GM19467 (cell line): ENCODE measurements around the gene G6PC1.
"Not testable (repeated sequence)": the region's sequence is repeated elsewhere in the genome, so short reads cannot be mapped to it uniquely, and the experiment has no call there.

ENCODE experiments used
- ATAC-seq: cut with Tn5 transposase; IDR thresholded peaks from one replicate; pipeline ENCODE4 v1.9.1; 2021; ENCODE audit warnings: mild to moderate bottlenecking, moderate library complexity; ENCODE audit not compliant: unreplicated experiment

G6PC1 gene

DNA sequence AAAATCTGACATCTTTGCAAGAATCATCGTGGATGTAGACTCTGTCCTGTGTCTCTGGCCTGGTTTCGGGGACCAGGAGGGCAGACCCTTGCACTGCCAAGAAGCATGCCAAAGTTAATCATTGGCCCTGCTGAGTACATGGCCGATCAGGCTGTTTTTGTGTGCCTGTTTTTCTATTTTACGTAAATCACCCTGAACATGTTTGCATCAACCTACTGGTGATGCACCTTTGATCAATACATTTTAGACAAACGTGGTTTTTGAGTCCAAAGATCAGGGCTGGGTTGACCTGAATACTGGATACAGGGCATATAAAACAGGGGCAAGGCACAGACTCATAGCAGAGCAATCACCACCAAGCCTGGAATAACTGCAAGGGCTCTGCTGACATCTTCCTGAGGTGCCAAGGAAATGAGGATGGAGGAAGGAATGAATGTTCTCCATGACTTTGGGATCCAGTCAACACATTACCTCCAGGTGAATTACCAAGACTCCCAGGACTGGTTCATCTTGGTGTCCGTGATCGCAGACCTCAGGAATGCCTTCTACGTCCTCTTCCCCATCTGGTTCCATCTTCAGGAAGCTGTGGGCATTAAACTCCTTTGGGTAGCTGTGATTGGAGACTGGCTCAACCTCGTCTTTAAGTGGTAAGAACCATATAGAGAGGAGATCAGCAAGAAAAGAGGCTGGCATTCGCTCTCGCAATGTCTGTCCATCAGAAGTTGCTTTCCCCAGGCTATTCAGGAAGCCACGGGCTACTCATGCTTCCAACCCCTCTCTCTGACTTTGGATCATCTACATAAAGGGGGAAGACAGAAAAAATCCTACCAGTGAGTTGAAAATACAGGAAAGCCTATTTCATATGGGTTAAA lies at the start of gene G6PC1:
Gene G6PC1, plus strand, starts transcription at position 340 of the 872 bp plus-strand sequence. Its CDS starts 78 bp downstream, at position 418.
- no peak for ATAC-seq

DNA sequence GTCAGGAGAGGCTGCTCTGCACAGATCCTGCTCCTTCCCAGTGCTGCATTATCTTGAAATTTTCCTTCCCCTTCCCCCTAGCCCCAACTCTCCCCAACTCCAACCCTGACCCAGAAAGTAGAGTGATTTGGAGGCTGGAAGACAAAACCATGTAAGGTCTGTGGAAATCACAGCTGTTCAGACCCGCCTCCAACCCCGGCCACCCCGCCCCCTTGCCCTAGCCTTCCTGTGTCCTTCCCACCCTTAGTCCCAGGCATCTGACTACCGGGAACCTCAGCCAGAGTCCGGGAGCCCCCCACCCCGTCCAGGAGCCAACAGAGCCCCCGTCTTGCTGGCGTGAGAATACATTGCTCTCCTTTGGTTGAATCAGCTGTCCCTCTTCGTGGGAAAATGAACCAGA lies 49.6 kb upstream of the G6PC1 start, which contains the start of gene AOC3:
Gene AOC3, plus strand, starts transcription at position 246 of the 400 bp plus-strand sequence. Its CDS starts 145 bp downstream, at position 391.
- no peak for ATAC-seq

DNA sequence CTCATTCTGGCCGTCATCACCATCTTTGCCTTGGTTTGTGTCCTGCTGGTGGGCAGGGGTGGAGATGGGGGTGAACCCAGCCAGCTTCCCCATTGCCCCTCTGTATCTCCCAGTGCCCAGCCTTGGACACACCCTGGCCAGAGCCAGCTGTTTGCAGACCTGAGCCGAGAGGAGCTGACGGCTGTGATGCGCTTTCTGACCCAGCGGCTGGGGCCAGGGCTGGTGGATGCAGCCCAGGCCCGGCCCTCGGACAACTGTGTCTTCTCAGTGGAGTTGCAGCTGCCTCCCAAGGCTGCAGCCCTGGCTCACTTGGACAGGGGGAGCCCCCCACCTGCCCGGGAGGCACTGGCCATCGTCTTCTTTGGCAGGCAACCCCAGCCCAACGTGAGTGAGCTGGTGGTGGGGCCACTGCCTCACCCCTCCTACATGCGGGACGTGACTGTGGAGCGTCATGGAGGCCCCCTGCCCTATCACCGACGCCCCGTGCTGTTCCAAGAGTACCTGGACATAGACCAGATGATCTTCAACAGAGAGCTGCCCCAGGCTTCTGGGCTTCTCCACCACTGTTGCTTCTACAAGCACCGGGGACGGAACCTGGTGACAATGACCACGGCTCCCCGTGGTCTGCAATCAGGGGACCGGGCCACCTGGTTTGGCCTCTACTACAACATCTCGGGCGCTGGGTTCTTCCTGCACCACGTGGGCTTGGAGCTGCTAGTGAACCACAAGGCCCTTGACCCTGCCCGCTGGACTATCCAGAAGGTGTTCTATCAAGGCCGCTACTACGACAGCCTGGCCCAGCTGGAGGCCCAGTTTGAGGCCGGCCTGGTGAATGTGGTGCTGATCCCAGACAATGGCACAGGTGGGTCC lies 49.0 kb upstream of the G6PC1 start:
- not testable (repeated sequence) for ATAC-seq

DNA sequence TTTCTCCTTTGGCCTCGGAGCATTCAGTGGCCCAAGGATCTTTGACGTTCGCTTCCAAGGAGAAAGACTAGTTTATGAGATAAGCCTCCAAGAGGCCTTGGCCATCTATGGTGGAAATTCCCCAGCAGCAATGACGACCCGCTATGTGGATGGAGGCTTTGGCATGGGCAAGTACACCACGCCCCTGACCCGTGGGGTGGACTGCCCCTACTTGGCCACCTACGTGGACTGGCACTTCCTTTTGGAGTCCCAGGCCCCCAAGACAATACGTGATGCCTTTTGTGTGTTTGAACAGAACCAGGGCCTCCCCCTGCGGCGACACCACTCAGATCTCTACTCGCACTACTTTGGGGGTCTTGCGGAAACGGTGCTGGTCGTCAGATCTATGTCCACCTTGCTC lies 48.2 kb upstream of the G6PC1 start:
- ATAC-seq: no peak

DNA sequence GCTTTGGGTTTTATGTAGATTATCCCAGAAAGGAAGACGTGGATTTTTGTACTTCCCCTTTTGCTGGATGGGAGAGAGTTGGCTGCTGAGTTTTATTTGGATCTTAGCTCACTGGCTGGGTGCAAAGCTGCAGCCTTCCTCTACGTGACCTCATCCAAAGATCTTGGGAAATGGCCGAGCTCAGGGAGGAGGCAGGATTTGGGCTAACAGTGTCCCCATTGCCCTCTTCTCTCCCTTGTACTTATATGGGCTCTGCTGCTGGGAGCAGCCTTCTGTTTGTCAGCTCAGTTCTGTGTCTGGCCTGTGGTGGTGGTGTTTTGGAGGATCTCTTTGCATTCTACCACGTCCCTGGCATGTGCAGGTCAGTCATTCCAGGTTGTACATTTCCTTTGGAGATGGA lies 47.6 kb upstream of the G6PC1 start:
- no peak for ATAC-seq

DNA sequence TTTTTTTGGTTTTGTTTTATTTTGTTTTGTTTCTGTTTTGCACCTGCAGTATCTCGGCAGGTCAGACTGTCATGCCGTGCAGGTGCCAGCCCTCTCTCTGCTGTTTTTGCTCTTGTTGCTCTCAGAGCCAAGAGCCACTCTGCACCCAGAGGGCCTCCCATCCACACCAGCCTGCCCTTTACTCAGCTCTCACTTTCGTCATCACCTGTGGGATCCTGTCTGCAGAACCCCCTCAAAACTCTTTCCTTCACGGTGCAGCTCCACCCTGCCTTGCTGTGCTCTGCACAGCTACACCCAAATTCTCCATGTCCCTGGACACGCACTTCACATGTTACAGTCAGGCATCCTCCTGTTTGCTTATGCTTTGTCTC lies 47.0 kb upstream of the G6PC1 start:
- no peak for ATAC-seq

DNA sequence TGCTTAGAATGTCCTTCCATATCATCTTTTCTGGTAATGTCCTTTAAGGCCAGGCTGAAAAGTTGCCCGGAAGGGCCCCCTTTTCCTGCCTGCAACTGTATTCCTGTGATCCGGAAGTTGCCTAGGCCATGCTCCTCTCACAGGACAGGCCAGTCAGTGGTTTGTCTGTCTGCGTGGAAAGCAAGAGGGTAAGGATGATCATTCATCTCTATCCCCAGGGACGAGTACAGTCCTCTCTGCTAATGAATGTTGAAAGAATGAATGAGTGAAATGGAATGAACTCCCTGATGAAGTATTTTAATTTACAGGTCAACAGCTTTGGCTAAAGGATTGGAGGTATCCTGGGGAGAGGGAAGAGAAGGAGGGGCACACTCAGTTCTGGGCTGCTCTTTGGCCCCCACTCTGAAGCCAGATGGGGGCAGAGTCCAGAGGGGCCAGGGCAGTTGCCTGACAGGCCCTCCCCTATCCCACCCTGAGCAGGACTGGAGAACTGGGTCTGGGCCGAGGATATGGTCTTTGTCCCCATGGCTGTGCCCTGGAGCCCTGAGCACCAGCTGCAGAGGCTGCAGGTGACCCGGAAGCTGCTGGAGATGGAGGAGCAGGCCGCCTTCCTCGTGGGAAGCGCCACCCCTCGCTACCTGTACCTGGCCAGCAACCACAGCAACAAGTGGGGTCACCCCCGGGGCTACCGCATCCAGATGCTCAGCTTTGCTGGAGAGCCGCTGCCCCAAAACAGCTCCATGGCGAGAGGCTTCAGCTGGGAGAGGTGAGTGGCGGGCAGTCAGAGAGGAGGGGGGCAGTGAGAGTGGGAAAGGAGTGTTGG lies 46.4 kb upstream of the G6PC1 start:
- no peak for ATAC-seq

DNA sequence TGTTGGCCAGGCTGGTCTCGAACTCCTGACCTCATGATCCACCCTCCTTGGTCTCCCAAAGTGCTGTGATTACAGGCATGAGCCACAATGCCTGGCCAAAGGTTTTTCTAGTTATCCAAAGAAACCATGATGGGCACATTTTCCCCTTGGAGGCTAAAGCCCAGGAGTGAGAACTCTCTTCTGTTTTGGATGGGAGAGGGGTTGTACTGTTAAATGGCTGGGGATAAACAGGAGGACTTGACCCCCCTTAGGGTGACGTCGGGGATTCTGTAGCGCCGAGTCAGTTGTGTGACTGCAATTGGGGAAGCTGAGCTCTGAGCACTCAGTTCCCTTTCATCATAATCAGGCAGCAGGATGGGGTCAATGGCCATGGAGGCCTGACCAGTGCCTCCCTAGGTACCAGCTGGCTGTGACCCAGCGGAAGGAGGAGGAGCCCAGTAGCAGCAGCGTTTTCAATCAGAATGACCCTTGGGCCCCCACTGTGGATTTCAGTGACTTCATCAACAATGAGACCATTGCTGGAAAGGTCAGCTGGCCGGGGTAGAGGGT lies 45.5 kb upstream of the G6PC1 start:
- no peak for ATAC-seq

DNA sequence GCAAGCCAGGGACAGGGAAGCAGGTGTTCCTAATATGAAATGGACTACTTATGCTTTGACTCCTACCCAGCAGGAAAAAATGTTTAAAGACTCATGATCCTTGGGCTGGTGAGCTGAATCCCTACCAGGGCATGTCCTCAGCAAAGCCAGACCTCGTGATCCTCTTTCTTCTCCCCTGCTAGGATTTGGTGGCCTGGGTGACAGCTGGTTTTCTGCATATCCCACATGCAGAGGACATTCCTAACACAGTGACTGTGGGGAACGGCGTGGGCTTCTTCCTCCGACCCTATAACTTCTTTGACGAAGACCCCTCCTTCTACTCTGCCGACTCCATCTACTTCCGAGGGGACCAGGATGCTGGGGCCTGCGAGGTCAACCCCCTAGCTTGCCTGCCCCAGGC lies 44.5 kb upstream of the G6PC1 start:
- ATAC-seq: not testable (repeated sequence)

DNA sequence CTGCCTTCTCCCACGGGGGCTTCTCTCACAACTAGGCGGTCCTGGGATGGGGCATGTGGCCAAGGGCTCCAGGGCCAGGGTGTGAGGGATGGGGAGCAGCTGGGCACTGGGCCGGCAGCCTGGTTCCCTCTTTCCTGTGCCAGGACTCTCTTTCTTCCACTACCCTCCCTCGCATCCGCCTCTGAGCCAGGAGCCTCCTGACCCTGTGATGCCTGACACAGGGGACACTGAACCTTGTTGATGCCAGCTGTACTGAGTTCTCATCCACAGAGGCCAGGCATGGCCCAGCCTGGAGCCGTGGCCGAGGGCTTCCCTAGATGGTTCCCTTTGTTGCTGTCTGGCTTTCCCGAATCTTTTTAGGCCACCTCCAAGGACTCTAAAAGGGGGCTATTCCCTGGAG lies 44.1 kb upstream of the G6PC1 start:
- ATAC-seq: not testable (repeated sequence)

DNA sequence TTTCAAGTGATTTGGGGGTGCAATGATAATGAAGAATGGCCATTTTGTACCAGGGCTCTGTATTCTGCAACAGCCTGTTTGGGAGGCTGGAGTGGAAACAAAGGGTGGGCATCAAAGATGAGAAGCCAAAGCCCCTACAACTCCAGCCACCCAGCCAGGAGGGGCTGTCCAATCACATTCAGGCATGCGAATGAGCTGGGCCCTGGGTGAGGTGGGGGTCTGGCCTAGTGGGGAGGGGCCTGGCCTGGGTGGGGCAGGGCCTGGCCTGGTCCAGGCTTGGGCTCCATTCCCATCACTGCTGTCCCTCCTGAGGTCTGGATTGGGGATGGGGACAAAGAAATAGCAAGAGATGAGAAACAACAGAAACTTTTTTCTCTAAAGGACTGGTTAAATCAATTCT lies 43.2 kb upstream of the G6PC1 start:
- no peak for ATAC-seq

DNA sequence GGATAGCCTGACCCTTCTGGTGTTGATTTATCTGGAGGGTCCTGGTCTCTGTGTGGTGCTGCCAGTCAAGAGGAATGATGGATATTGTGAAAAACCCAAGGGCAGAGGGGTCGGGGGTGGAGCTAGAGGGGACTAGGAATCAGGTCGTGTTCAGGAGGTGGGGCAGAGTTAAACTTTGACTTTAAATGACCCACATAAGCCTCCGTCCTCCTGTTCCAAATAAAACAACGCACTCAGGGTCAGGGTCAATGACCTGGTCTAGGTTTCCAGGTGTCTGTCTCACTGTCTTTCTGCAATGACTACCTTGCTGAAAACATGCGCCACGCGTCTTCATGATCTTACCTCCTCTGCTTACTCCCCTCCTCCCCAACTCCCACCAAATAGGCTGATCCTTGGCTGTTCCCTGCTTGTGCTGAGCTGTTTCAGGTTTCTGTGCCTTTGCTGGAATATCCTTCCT lies 34.9 kb upstream of the G6PC1 start:
- no peak for ATAC-seq

DNA sequence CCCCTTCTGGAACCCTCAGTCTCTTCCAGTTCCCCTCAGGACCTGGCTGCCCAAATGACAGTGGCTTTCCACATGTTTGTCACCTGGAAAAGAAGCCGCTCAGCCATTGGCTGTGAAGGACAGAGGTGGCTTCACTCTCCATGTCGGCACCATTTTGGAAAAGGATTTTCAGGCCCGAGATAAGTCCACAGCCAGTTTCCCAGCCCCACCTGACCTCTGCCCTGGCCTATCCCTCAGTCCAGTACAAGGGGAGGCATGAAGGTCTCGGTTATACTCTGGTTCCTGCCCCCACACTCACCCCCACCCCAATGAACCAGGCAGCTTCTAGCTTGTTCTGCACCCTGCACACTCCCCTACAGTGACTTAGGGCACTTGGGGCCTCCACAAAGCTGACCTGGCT lies 34.4 kb upstream of the G6PC1 start:
- no peak for ATAC-seq

DNA sequence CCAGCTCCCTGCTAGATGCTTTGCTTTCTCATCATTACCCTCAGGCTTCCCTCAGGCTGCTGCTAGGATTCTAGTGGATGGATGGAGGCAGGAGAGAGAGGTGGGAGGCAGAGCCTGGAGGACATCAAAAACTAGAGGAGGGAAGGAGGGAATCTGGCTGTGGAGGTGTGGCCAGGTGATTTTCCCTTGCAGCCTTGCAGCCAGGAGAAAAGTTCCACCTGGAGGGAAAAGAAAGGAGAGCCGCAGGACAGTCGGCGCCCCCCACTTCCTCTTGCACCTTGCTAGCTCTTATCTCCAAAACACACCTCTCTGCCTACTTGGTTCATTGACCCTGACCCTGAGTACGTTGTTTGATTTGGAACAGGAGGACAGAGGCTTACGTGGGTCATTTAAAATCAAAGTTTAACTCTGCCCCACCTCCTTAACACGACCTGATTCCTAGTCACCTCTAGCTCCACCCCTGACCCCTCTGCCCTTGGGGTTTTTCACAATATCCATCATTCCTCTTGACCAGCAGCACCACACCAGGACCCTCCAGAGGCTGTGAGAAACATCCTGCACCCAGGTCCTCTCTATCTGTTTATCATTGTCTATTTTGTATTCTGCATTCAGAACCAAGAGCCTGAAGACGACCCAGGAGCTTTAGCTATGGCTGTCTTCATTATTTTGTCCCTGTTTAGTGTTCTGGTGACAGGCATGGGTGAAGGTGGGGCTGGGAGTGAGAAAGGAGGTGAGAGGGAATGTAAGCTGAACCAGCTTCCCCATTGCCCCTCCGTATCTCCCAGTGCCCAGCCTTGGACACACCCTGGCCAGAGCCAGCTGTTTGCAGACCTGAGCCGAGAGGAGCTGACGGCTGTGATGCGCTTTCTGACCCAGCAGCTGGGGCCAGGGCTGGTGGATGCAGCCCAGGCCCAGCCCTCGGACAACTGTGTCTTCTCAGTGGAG lies 33.7 kb upstream of the G6PC1 start:
- no peak for ATAC-seq

DNA sequence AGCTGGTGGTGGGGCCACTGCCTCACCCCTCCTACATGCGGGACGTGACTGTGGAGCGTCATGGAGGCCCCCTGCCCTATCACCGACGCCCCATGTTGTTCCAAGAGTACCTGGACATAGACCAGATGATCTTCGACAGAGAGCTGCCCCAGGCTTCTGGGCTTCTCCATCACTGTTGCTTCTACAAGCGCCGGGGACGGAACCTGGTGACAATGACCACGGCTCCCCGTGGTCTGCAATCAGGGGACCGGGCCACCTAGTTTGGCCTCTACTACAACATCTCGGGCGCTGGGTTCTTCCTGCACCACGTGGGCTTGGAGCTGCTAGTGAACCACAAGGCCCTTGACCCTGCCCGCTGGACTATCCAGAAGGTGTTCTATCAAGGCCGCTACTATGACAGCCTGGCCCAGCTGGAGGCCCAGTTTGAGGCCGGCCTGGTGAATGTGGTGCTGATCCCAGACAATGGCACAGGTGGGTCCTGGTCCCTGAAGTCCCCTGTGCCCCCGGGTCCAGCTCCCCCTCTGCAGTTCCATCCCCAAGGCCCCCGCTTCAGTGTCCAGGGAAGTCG lies 32.8 kb upstream of the G6PC1 start:
- not testable (repeated sequence) for ATAC-seq

DNA sequence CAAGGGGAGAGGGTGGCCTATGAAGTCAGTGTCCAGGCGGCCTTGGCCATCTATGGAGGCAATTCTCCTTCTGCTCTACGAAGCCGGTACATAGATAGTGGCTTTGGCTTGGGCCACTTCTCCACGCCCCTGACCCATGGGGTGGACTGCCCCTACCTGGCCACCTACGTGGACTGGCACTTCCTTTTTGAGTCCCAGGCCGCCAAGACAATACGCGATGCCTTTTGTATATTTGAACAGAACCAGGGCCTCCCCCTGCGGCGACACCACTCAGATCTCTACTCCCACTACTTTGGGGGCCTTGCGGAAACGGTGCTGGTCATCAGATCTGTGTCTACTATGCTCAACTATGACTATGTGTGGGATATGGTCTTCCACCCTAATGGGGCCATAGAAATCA lies 32.3 kb upstream of the G6PC1 start:
- no peak for ATAC-seq

DNA sequence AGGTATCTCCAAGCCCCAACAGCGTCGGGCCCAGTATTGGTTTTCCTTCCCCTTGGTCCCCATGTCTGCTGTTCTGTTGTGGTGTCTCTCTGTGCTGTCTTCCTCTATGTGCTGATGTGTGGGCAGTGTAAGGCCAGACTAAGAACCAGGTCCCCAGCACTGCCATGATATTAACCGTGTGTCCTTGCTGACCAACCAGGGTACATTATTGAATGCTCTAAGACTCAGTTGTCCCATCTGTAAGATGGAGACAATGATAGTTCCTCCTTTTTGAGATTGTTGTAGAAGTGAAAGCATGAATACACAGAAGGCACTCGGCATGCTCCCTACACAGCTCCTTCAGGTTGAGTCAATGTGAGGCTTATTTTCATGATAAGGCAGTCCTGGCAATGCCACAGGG lies 29.0 kb upstream of the G6PC1 start:
- ATAC-seq: no peak

DNA sequence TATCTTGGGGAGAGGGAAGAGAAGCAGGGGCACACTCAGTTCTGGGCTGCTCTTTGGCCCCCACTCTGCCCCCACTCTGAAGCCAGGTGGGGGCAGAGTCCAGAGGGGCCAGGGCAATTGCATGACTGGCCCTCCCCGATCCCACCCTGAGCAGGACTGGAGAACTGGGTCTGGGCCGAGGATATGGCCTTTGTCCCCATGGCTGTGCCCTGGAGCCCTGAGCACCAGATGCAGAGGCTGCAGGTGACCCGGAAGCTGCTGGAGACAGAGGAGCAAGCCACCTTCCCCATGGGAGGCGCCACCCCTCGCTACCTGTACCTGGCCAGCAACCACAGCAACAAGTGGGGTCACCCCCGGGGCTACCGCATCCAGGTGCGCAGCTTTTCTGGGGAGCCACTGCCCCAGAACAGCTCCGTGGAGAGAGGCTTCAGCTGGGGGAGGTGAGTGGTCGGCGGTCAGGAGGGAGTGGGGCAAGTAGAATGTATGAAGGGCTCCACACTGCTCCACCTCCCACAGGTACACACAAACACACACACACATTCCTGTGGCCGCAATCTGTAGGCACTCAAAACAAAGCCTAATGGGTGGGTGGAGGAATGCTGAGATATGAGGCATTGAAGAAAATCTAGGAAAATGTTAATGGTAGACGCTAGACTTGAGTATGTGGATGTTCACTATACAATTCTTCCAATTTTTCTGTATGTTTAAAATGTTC lies 28.2 kb upstream of the G6PC1 start:
- ATAC-seq: no peak
